ENCODE measurements around the gene PARM1.

DNA sequence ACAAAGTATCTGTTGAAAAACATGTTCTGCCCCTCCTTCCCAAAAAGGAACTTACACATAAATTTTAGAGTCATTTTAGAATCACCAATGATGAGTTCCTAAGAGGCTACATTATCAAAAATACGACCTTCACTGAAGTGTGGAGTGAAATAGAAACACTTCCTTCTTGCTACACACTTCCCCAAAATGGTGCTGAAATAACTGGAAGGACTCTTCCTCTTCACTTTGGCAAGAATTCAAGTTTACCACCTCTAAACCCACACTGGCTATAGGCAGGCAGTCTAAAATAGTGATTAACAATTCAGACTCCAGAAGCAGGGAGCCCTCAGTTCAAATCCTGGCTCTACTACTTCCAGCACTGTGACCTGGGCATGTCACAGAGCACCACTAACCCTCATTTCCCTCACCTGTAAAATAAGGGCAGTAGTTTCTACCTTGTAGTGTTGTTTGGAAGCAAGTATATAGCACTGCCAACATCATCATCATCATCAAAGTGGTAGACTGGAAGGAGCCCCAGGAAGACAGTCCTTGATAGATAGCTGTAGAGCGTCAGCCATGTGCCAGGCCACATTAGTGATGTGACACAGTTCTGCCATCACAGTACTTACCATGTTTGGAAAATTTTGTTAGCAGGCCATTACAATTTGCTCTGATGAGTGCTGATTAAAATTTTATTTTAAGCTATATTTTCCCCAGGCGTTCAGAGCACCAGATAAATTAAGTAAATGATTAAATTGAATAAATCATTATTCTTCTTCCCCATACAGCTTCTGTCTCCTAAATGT, 103.3 kb downstream of the PARM1 start:
- TF ChIP-seq POLR2A (IDR thresholded peaks at IDR 0.05; ENCODE audit: low read depth, low read length) (no peak), TAF1 (IDR thresholded peaks at IDR 0.05; ENCODE audit: borderline replicate concordance, low read depth, low read length) (no peak), POLR2AphosphoS5 (IDR thresholded peaks at IDR 0.05; ENCODE audit: low read depth, low read length) (no peak)

All from GM12892 (cell line).